ENCODE results near the gene TCERG1. TPM values are rescaled to one million over a fixed set of nuclear protein-coding genes. Genes with fewer than 3 reads are reported as not detected.

TCERG1 gene
- total RNA-seq, 1 experiment from 2014 or later, result 144 TPM

DNA sequence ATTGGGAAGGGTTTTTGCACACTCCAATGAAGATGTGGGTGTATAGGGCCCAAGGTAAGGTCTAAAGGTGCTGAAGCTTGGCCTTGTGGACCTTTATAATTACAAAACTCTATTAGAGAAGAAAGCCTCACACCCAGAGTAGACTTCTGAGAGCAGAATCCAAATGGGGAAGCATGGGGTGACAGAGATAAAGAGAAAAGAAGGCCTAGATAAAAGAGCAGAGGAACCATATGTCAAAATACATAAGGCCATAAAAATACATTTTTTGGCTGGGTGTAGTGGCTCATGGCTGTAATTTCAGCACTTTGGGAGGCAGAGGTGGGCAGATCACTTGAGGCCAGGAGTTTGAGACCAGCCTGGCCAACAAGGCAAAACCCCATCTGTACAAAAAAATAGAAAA lies 27.4 kb upstream of the TCERG1 start:
- H3K4me1 ChIP-seq (ENCODE audit: low read length), result no peaks in the 10 kb centered on the region
- no peaks in the 10 kb centered on the region for H3K27me3 ChIP-seq (ENCODE audit: low read length)
- no peaks in the 10 kb centered on the region for H3K36me3 ChIP-seq (ENCODE audit: insufficient read depth, low read length)
- no peaks in the 10 kb centered on the region for H4K20me1 ChIP-seq (ENCODE audit: insufficient read depth, low read depth, low read length)
- H3K4me2 ChIP-seq (ENCODE audit: low read depth, low read length, poor library complexity, severe bottlenecking), result no peak overlapping the region
- no peak overlapping the region for H2AFZ ChIP-seq (ENCODE audit: low read length)
- no peak overlapping the region for H3K27ac ChIP-seq (ENCODE audit: low read length)
- H3K9me2 ChIP-seq (replicated peaks; ENCODE audit: insufficient read depth, low read length), result no peaks in the 10 kb centered on the region
- H3K4me3 ChIP-seq (ENCODE audit: low read length), result no peak overlapping the region
- H3K9ac ChIP-seq (ENCODE audit: low read length), result no peak overlapping the region
- DNase-seq, result peak; percentile 22
- H3K9me3 ChIP-seq (ENCODE audit: low read length), result no peaks in the 10 kb centered on the region
- H3K79me2 ChIP-seq (ENCODE audit: low read length), result no peaks in the 10 kb centered on the region

DNA sequence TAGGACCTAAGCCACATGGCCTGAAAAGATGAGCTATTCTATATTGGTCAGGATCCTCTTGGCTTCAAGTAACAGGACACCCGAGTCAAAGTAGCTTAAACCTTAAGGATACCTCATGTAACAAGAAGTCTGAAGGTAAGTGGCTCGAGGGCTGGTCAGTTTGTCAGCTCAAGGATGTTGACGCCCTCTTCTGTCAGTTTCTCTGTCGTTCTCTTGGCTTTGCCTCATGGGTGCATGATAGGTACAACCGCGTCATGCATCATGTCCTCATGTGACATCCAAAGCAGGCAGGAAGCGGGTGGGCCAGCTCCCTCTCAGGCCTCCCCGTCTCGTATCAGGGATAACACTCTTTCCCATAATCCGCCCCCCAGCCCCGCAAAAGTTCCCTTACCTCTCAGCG lies 22.1 kb upstream of the TCERG1 start:
- H3K4me1 ChIP-seq (ENCODE audit: low read length), result 0 out of 2 replicates have a peak, but pooled peaks cover 3% of the 10 kb centered on the region
- H3K9me3 ChIP-seq (ENCODE audit: low read length), result no peaks in the 10 kb centered on the region
- H3K9me2 ChIP-seq (replicated peaks; ENCODE audit: insufficient read depth, low read length), result no peaks in the 10 kb centered on the region
- peak; percentile 4 for DNase-seq
- H3K79me2 ChIP-seq (ENCODE audit: low read length), result no peaks in the 10 kb centered on the region
- H3K27me3 ChIP-seq (ENCODE audit: low read length), result no peaks in the 10 kb centered on the region
- H2AFZ ChIP-seq (ENCODE audit: low read length), result no peak overlapping the region
- no peak overlapping the region for H3K27ac ChIP-seq (ENCODE audit: low read length)
- no peak overlapping the region for H3K4me2 ChIP-seq (ENCODE audit: low read depth, low read length, poor library complexity, severe bottlenecking)
- H3K36me3 ChIP-seq (ENCODE audit: insufficient read depth, low read length), result no peaks in the 10 kb centered on the region
- H4K20me1 ChIP-seq (ENCODE audit: insufficient read depth, low read depth, low read length), result no peaks in the 10 kb centered on the region
- no peak overlapping the region for H3K9ac ChIP-seq (ENCODE audit: low read length)
- H3K4me3 ChIP-seq (ENCODE audit: low read length), result no peak overlapping the region

DNA sequence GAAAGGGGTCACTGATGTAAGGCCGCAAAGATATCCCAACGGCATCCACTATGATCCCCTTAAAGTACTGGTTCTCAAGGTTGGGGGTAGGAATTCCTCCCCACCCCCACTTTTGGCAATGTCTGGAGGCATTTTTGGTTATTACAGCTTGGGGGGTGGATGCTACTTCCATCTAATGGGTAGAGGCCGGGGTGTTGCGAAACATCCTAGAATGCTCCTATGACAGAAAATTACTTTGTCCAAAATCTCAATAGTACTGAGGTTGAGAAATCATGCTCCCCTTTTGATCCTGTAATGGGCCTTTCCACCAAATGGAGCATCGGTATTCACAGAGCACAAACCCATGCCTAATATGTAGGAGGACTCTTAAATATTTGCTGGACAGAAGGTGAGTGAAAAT lies 20.8 kb upstream of the TCERG1 start:
- Histone ChIP-seq H3K4me3 (ENCODE audit: low read length) (no peak overlapping the region), H4K20me1 (ENCODE audit: insufficient read depth, low read depth, low read length) (no peaks in the 10 kb centered on the region), H3K36me3 (ENCODE audit: insufficient read depth, low read length) (no peaks in the 10 kb centered on the region), H3K4me2 (ENCODE audit: low read depth, low read length, poor library complexity, severe bottlenecking) (no peak overlapping the region), H3K27me3 (ENCODE audit: low read length) (no peaks in the 10 kb centered on the region), H3K79me2 (ENCODE audit: low read length) (no peaks in the 10 kb centered on the region), H3K9ac (ENCODE audit: low read length) (no peak overlapping the region), H3K9me2 (replicated peaks; ENCODE audit: insufficient read depth, low read length) (no peaks in the 10 kb centered on the region), H3K4me1 (ENCODE audit: low read length) (0 out of 2 replicates have a peak, but pooled peaks cover 3% of the 10 kb centered on the region), H3K9me3 (ENCODE audit: low read length) (no peaks in the 10 kb centered on the region), H2AFZ (ENCODE audit: low read length) (no peak overlapping the region), H3K27ac (ENCODE audit: low read length) (no peak overlapping the region)
- DNase-seq, result peak; percentile 36

DNA sequence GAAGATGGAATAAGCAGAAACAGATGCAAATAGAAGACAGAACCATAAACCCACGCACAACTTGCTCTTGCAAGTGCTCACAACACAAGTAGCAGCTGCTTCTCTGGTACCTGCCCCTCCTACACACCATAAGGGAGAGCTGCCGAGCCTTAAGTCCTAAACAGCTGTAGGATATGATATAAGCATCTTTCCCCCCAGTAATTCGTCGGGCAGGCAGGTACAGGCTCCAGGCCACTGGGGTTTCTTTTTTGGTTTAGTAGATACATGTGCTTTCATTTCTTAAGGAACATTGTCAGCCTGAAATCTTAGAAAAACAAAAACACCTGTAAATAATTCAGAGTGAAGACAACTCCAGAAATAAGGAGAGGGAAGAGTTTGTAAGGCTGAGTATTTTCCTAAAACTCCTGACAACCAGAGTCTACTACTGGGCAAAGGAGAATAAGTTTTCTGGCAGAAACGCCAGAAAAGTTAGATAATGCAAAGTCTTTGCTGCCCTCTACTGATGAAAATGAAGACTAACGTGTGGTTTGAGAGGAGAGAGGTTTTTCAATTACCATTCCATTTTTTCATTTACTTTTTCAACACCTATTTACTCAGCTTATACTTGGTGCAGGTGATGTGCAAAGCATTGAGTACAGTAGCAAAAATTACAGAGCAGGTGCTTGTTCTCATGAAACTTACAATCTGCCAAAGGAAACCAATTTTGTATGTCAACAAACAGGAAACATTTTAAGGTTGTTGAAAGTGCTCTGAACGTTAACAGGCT lies 20.1 kb upstream of the TCERG1 start:
- Histone ChIP-seq H3K27ac (ENCODE audit: low read length) (no peak overlapping the region), H3K79me2 (ENCODE audit: low read length) (no peaks in the 10 kb centered on the region), H3K9me3 (ENCODE audit: low read length) (no peaks in the 10 kb centered on the region), H3K4me1 (ENCODE audit: low read length) (0 out of 2 replicates have a peak, but pooled peaks cover 3% of the 10 kb centered on the region), H4K20me1 (ENCODE audit: insufficient read depth, low read depth, low read length) (no peaks in the 10 kb centered on the region), H3K4me3 (ENCODE audit: low read length) (no peak overlapping the region), H3K9me2 (replicated peaks; ENCODE audit: insufficient read depth, low read length) (no peaks in the 10 kb centered on the region), H2AFZ (ENCODE audit: low read length) (no peak overlapping the region), H3K4me2 (ENCODE audit: low read depth, low read length, poor library complexity, severe bottlenecking) (peak overlapping the region; percentile 15), H3K27me3 (ENCODE audit: low read length) (no peaks in the 10 kb centered on the region), H3K36me3 (ENCODE audit: insufficient read depth, low read length) (no peaks in the 10 kb centered on the region), H3K9ac (ENCODE audit: low read length) (no peak overlapping the region)
- peak; percentile 82 for DNase-seq

DNA sequence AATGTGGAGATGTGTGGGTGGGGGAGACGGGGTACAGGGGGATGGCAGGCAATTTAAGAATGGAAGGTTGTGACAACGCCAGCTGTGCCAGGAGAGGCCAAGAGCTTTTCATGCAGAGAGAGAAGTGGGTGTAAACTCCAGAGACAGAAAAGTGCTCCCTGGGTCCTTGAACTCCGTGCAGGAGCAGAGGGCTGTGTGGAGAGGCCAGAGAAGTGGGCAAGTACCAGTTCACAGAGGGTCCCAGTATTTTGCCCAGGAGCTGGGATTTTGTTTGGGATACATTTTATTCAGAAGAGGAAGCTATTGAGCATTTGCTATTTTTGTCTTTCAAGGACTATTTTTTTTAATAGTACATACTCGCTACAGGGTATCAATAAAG lies 19.5 kb upstream of the TCERG1 start:
- no peak overlapping the region for H3K4me3 ChIP-seq (ENCODE audit: low read length)
- H3K9ac ChIP-seq (ENCODE audit: low read length), result no peak overlapping the region
- no peaks in the 10 kb centered on the region for H3K27me3 ChIP-seq (ENCODE audit: low read length)
- H3K4me1 ChIP-seq (ENCODE audit: low read length), result 0 out of 2 replicates have a peak, but pooled peaks cover 3% of the 10 kb centered on the region
- DNase-seq, result peak; percentile 32
- H2AFZ ChIP-seq (ENCODE audit: low read length), result no peak overlapping the region
- H3K4me2 ChIP-seq (ENCODE audit: low read depth, low read length, poor library complexity, severe bottlenecking), result no peak overlapping the region
- no peaks in the 10 kb centered on the region for H3K36me3 ChIP-seq (ENCODE audit: insufficient read depth, low read length)
- no peaks in the 10 kb centered on the region for H3K79me2 ChIP-seq (ENCODE audit: low read length)
- H4K20me1 ChIP-seq (ENCODE audit: insufficient read depth, low read depth, low read length), result no peaks in the 10 kb centered on the region
- H3K27ac ChIP-seq (ENCODE audit: low read length), result no peak overlapping the region
- H3K9me2 ChIP-seq (replicated peaks; ENCODE audit: insufficient read depth, low read length), result no peaks in the 10 kb centered on the region
- H3K9me3 ChIP-seq (ENCODE audit: low read length), result no peaks in the 10 kb centered on the region

- Histone ChIP-seq H2AFZ (ENCODE audit: low read length) (no peak overlapping the region), H3K4me1 (ENCODE audit: low read length) (0 out of 2 replicates have a peak, but pooled peaks cover 3% of the 10 kb centered on the region)
- peak; percentile 38 for DNase-seq
Observed at GRCh38 chr5:146428658-146429057, 18.5 kb upstream of the TCERG1 start.

GRCh38 chr5:146440353-146440752 lies 6.8 kb upstream of the TCERG1 start:
- Histone ChIP-seq H3K79me2 (ENCODE audit: low read length) (no peaks in the 10 kb centered on the region), H3K4me1 (ENCODE audit: low read length) (no peaks in the 10 kb centered on the region), H3K9me3 (ENCODE audit: low read length) (no peaks in the 10 kb centered on the region), H3K27ac (ENCODE audit: low read length) (no peak overlapping the region), H3K36me3 (ENCODE audit: insufficient read depth, low read length) (no peaks in the 10 kb centered on the region), H3K4me3 (ENCODE audit: low read length) (no peak overlapping the region), H2AFZ (ENCODE audit: low read length) (no peak overlapping the region), H3K27me3 (ENCODE audit: low read length) (no peaks in the 10 kb centered on the region), H4K20me1 (ENCODE audit: insufficient read depth, low read depth, low read length) (no peaks in the 10 kb centered on the region), H3K9ac (ENCODE audit: low read length) (no peak overlapping the region), H3K9me2 (replicated peaks; ENCODE audit: insufficient read depth, low read length) (no peaks in the 10 kb centered on the region), H3K4me2 (ENCODE audit: low read depth, low read length, poor library complexity, severe bottlenecking) (no peak overlapping the region)
- DNase-seq, result no peak

More at GRCh38 chr5:146428658-146429057, 18.5 kb upstream of the TCERG1 start:
- Histone ChIP-seq H4K20me1 (ENCODE audit: insufficient read depth, low read depth, low read length) (no peaks in the 10 kb centered on the region), H3K79me2 (ENCODE audit: low read length) (no peaks in the 10 kb centered on the region), H3K27me3 (ENCODE audit: low read length) (no peaks in the 10 kb centered on the region), H3K27ac (ENCODE audit: low read length) (no peak overlapping the region), H3K9me3 (ENCODE audit: low read length) (no peaks in the 10 kb centered on the region), H3K4me2 (ENCODE audit: low read depth, low read length, poor library complexity, severe bottlenecking) (no peak overlapping the region), H3K36me3 (ENCODE audit: insufficient read depth, low read length) (no peaks in the 10 kb centered on the region), H3K4me3 (ENCODE audit: low read length) (no peak overlapping the region), H3K9me2 (replicated peaks; ENCODE audit: insufficient read depth, low read length) (no peaks in the 10 kb centered on the region), H3K9ac (ENCODE audit: low read length) (no peak overlapping the region)

GRCh38 chr5:146440870-146441495 lies 6.2 kb upstream of the TCERG1 start:
- H2AFZ ChIP-seq (ENCODE audit: low read length), result no peak overlapping the region
- no peak overlapping the region for H3K4me2 ChIP-seq (ENCODE audit: low read depth, low read length, poor library complexity, severe bottlenecking)
- no peaks in the 10 kb centered on the region for H3K9me3 ChIP-seq (ENCODE audit: low read length)
- no peaks in the 10 kb centered on the region for H3K4me1 ChIP-seq (ENCODE audit: low read length)
- no peaks in the 10 kb centered on the region for H3K79me2 ChIP-seq (ENCODE audit: low read length)
- DNase-seq, result no peak
- H3K27ac ChIP-seq (ENCODE audit: low read length), result no peak overlapping the region
- no peaks in the 10 kb centered on the region for H3K27me3 ChIP-seq (ENCODE audit: low read length)
- H3K9me2 ChIP-seq (replicated peaks; ENCODE audit: insufficient read depth, low read length), result no peaks in the 10 kb centered on the region
- no peak overlapping the region for H3K9ac ChIP-seq (ENCODE audit: low read length)
- H4K20me1 ChIP-seq (ENCODE audit: insufficient read depth, low read depth, low read length), result no peaks in the 10 kb centered on the region
- H3K4me3 ChIP-seq (ENCODE audit: low read length), result no peak overlapping the region
- H3K36me3 ChIP-seq (ENCODE audit: insufficient read depth, low read length), result no peaks in the 10 kb centered on the region
